GM20431 (cell line): Measurements from ENCODE around the gene MEGF6.

Source experiments
- in situ Hi-C: fragments of 300-500 bp; cut with MseI, MboI; formaldehyde crosslinking; loops from one replicate; pipeline ENCODE4 v1.15.0; 2020; ENCODE audit warnings: low sequenced_read_pairs; ENCODE audit not compliant: unreplicated experiment

Gene MEGF6

GRCh38 chr1:3645247-3645646, 33.9 kb upstream of the MEGF6 start:
- in situ Hi-C loops, result no loop called here

GRCh38 chr1:3644273-3644672, 33.0 kb upstream of the MEGF6 start:
- in situ Hi-C loops, result no loop called here

- in situ Hi-C loops, result no loop called here
These were observed 31.8 kb upstream of the MEGF6 start for GRCh38 chr1:3642919-3643675.

GRCh38 chr1:3641816-3642215, 30.5 kb upstream of the MEGF6 start:
- in situ Hi-C loops, result no loop called here

- in situ Hi-C loops, result no loop called here
These were observed 29.9 kb upstream of the MEGF6 start for GRCh38 chr1:3641046-3641760.

- in situ Hi-C loops, result no loop called here
These were observed 29.0 kb upstream of the MEGF6 start for GRCh38 chr1:3640121-3640837.

GRCh38 chr1:3639397-3639911, 28.1 kb upstream of the MEGF6 start:
- in situ Hi-C loops, result no loop called here

GRCh38 chr1:3638676-3639075, 27.4 kb upstream of the MEGF6 start:
- in situ Hi-C loops, result no loop called here

- in situ Hi-C loops, result no loop called here
These were observed 26.7 kb upstream of the MEGF6 start for GRCh38 chr1:3638027-3638426.

- in situ Hi-C loops, result no loop called here
These were observed 25.2 kb upstream of the MEGF6 start for GRCh38 chr1:3636531-3636930.

- in situ Hi-C loops, result no loop called here
These were observed 24.8 kb upstream of the MEGF6 start for GRCh38 chr1:3636080-3636479.

GRCh38 chr1:3634059-3634800, 22.9 kb upstream of the MEGF6 start:
- in situ Hi-C loops, result no loop called here

GRCh38 chr1:3633344-3634058, 22.2 kb upstream of the MEGF6 start:
- in situ Hi-C loops, result no loop called here

- in situ Hi-C loops, result no loop called here
These were observed 21.5 kb upstream of the MEGF6 start for GRCh38 chr1:3632716-3633343.

GRCh38 chr1:3632298-3632697, 21.0 kb upstream of the MEGF6 start:
- in situ Hi-C loops, result no loop called here

- in situ Hi-C loops, result no loop called here
These were observed 20.3 kb upstream of the MEGF6 start for GRCh38 chr1:3631320-3632260.

GRCh38 chr1:3630914-3631313, 19.6 kb upstream of the MEGF6 start:
- in situ Hi-C loops, result no loop called here

- in situ Hi-C loops, result no loop called here
These were observed 18.9 kb upstream of the MEGF6 start for GRCh38 chr1:3630161-3630611.
